Common myeloid progenitor, CD34-positive (primary cell): ENCODE results near the gene GLYR1.

Source experiments
- CTCF ChIA-PET: fragments of 350-600 bp; sonication (Branson Sonifier 250); formaldehyde crosslinking; loops from one replicate; lab custom pipeline; 2021; ENCODE audit warnings: antibody characterized with exemption; lab: Charles Lee
- POLR2A ChIA-PET: fragments of 350-600 bp; sonication (Branson Sonifier 250); formaldehyde crosslinking; loops from one replicate; lab custom pipeline; 2021; ENCODE audit warnings: antibody characterized with exemption; lab: Charles Lee
- DNase-seq, 3 donors: peaks; one replicate each; pipeline versions ENCODE4 v3.0.0 to v3.0.0-alpha.2; 2013
- H3K27ac ChIP-seq, 2 experiments: 1 replicate in 1 of 2; 2 replicates in 1 of 2; pipeline ENCODE4 v1.7.0; 2013; ENCODE audit warnings: inconsistent platforms in 2 of 2, low read length in 2 of 2, mild to moderate bottlenecking in 2 of 2, low read depth in 1 of 2, moderate library complexity in 1 of 2; ENCODE audit not compliant: severe bottlenecking in 2 of 2, insufficient read depth in 1 of 2, poor library complexity in 1 of 2
- H3K27me3 ChIP-seq, 5 experiments: replicated peaks in 2 of 5; 1 replicate in 3 of 5; 2 replicates in 2 of 5; pipeline versions ENCODE4 v1.6.1 to v1.7.0; 2013; ENCODE audit warnings: low read length in 4 of 5, mild to moderate bottlenecking in 2 of 5, moderate library complexity in 2 of 5, inconsistent platforms in 1 of 5; ENCODE audit not compliant: insufficient read depth in 5 of 5, control insufficient read depth in 4 of 5
- H3K36me3 ChIP-seq, 4 experiments: 1 replicate in 2 of 4; 2 replicates in 2 of 4; pipeline versions ENCODE4 v1.6.1 to v1.7.0; 2013; ENCODE audit warnings: low read length in 3 of 4, control low read depth in 1 of 4, mild to moderate bottlenecking in 1 of 4; ENCODE audit not compliant: control insufficient read depth in 4 of 4, insufficient read depth in 4 of 4
- H3K4me1 ChIP-seq, 4 experiments: 1 replicate in 3 of 4; 2 replicates in 1 of 4; pipeline versions ENCODE4 v1.6.1 to v1.7.1; 2013; ENCODE audit warnings: low read length in 3 of 4, mild to moderate bottlenecking in 3 of 4, control low read depth in 1 of 4, inconsistent platforms in 1 of 4, moderate library complexity in 1 of 4; ENCODE audit not compliant: control insufficient read depth in 4 of 4, insufficient read depth in 4 of 4; ENCODE audit errors: control extremely low read depth in 1 of 4
- H3K4me3 ChIP-seq, 7 experiments: 1 replicate in 4 of 7; 2 replicates in 3 of 7; pipeline versions ENCODE4 v1.5.1 to v1.7.0; 2013; ENCODE audit warnings: mild to moderate bottlenecking in 7 of 7, low read length in 6 of 7, moderate library complexity in 6 of 7, inconsistent platforms in 2 of 7, low read depth in 2 of 7, control low read depth in 1 of 7; ENCODE audit not compliant: insufficient read depth in 4 of 7, control insufficient read depth in 1 of 7; ENCODE audit errors: extremely low read depth in 1 of 7
- H3K9me3 ChIP-seq, 5 experiments: 1 replicate in 4 of 5; 2 replicates in 1 of 5; pipeline versions ENCODE4 v1.6.1 to v1.7.1; 2013; ENCODE audit warnings: low read length in 4 of 5, mild to moderate bottlenecking in 2 of 5, inconsistent platforms in 1 of 5, low read depth in 1 of 5, moderate library complexity in 1 of 5; ENCODE audit not compliant: control insufficient read depth in 4 of 5, insufficient read depth in 2 of 5; ENCODE audit errors: control extremely low read depth in 1 of 5
- WGBS: methylation state at CpG from one replicate; pipeline ENCODE4 v1.1.5; 2013; ENCODE audit not compliant: insufficient coverage; 5-methylcytosine and 5-hydroxymethylcytosine counted together

GLYR1 gene

DNA sequence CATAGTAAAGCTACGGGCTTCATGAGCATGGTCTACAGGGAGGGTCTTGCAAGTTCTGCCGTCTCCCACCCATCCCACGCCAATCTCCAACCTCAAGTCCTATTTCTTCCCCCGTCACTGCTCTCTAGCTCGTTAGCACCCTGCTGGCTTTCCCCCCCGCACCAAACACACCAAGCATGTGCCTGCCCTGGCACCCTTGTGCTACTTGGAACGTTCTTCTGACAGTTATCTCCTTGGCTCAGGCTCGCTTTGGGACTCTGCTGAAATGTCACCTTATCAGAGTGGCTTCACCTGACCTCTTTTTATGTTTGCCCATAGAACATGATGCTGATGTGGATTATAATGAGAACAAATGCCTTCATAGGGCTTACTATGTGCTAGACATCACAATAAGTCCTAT is 21.9 kb downstream of the GLYR1 start:
- no peak for DNase-seq

DNA sequence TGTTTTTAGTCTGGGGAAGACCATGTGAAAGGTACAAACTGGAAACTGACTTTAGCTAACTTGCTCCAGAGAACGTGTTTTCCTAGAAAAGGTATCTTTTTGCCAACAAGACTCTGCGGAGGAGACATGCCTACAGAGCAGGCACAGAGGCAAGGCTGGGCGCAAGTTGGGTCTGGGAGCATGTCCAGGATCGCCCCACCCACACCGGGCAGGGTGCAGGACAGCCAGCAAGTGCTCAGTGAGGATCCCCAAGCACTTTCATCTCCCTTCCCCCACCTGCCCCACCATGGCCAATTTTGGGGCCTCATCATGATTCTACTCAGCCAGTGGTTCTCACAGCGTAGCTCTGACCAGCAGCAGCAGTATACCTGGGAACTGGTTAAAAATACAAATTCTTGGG is 26.4 kb downstream of the GLYR1 start:
- Histone ChIP-seq H3K27ac (no peak overlapping the region), H3K4me3 (no peak overlapping the region), H3K4me1 (no peaks in the 10 kb centered on the region), H3K9me3 (no peaks in the 10 kb centered on the region), H3K27me3 (no peaks in the 10 kb centered on the region), H3K36me3 (peaks cover 30 to 83% (median 59%) of the 10 kb centered on the region in 4 experiments)
- POLR2A ChIA-PET, result no interaction called here
- 97% methylated on average over 6 of the region's 6 CpGs for WGBS
- DNase-seq, result no peak
- CTCF ChIA-PET, result interaction anchor here (1.0 to 1.1 kb wide), 2 partner anchors 16 to 18 kb away, joined by 3 read pairs; partner anchors contain the start of gene ROGDI

More for the DNA sequence above, 21.9 kb downstream of the GLYR1 start:
- ChIA-PET POLR2A (no interaction called here), CTCF (no interaction called here)
- no peak overlapping the region for H3K4me3 ChIP-seq
- WGBS, result 97% methylated on average over 7 of the region's 8 CpGs
- H3K9me3 ChIP-seq, result no peaks in the 10 kb centered on the region
- no peaks in the 10 kb centered on the region for H3K27me3 ChIP-seq
- peaks cover 39 to 88% (median 66%) of the 10 kb centered on the region in 4 experiments for H3K36me3 ChIP-seq
- no peaks in the 10 kb centered on the region for H3K4me1 ChIP-seq
- H3K27ac ChIP-seq, result no peak overlapping the region

DNA sequence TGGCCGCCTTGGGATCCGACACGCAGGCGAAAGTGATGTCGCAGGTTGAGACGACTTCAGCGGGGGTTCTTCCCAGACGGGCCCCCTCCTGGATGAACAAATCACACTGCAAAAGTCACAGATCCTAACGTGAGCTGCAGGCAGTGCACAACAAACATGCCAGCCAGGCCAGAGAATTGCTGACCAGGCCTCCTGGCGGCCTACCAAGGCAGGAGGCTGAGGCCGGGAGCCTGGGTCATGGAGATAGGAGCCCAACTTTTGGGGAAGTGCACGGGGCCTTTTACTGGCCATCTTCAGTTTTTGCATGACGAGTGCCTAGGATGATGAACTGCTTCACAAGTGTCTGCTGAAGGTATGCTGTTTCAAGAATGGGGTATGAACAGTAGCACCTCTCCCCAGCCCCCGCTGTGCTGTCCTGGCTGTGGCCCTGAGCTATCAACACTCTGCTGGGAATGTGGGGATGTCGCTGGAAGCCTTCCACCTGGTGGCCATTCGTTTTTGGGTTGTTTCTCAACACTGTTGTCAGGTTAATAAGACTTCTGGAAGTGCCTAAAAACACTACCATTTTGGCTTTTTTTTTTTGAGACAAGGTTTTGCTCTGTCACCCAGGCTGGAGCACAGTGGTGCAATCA is 32.4 kb downstream of the GLYR1 start:
- ChIA-PET CTCF (interaction anchor here (0.7 to 1.7 kb wide), 2 partner anchors 12 kb away, joined by 3 to 4 read pairs; partner anchors contain the start of gene ROGDI), POLR2A (no interaction called here)
- no peak for DNase-seq
- no peaks in the 10 kb centered on the region for H3K9me3 ChIP-seq
- WGBS, result 95% methylated on average over 12 of the region's 16 CpGs
- no peaks in the 10 kb centered on the region for H3K4me1 ChIP-seq
- no peaks in the 10 kb centered on the region for H3K27me3 ChIP-seq
- H3K36me3 ChIP-seq, result peaks cover 26 to 78% (median 58%) of the 10 kb centered on the region in 4 experiments
- no peak overlapping the region for H3K27ac ChIP-seq
- no peak overlapping the region for H3K4me3 ChIP-seq

DNA sequence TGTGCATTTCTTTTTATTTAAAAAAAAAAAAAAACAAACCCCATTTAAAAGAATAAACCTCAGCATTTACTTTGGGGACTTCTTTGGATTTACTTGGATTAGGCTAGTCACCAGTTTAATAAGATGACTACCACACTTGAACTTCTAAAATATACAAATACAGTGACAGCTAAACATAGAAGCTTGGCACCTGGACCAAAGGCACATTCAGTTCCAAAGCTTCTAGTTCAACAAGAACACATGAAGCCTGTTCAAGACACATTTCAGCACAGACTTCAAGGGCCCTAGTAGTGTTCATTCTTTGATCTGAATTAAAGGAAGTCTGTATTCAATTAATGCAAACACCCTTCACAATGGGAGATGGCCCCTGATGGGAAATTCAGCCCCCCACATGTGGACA is 33.0 kb downstream of the GLYR1 start:
- POLR2A ChIA-PET, result no interaction called here
- H3K36me3 ChIP-seq, result peaks cover 24 to 72% (median 57%) of the 10 kb centered on the region in 4 experiments
- H3K9me3 ChIP-seq, result no peaks in the 10 kb centered on the region
- CTCF ChIA-PET, result interaction anchor here (1.7 kb wide), 1 partner anchor 13 kb away, joined by 4 read pairs; no protein-coding TSS in a partner anchor
- H3K4me3 ChIP-seq, result no peak overlapping the region
- DNase-seq, result no peak
- H3K27me3 ChIP-seq, result no peaks in the 10 kb centered on the region
- no peaks in the 10 kb centered on the region for H3K4me1 ChIP-seq
- H3K27ac ChIP-seq, result no peak overlapping the region

DNA sequence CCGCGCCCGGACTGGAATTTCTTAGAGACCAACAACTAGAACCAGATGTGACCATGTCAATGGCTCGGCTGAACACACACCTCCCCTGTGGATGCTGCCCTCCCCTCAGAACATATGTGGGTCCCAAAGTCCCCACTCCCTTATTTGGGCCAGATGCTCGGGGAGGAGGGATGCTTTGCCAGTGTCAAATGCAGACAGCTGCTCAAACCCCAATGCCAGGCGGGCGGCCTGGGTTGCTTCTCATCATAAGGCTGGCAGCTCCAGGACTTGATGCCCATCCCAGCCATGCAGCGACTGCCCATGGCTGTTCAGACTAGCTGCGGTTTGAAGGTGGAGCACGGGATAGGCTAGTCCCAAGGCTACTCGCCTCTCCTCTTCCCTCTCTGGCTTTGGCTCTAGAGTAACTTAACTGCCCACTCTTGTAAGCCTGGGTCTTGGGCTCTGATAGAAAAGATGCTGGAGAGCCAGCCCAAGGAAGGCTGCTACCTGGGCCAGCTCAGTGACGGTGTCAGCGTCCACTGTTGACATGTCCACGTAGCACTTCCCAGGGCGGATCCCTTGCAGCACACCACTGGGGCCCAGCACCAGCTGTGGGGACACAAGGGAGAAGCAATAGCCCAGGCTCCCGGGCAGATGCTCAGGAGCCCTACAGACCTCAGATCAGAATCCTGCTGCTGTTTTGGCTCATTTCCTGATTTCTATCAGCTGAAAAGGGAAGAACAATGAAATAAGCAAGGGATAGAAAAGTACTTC is 33.7 kb downstream of the GLYR1 start:
- 97% methylated on average over 12 of the region's 16 CpGs for WGBS
- ChIA-PET POLR2A (interaction anchor here (0.6 kb wide), 1 partner anchor 175 kb away, joined by 3 read pairs; no protein-coding TSS in a partner anchor), CTCF (no interaction called here)
- H3K9me3 ChIP-seq, result no peaks in the 10 kb centered on the region
- DNase-seq, result no peak
- H3K27ac ChIP-seq, result no peak overlapping the region
- no peaks in the 10 kb centered on the region for H3K27me3 ChIP-seq
- H3K4me1 ChIP-seq, result no peaks in the 10 kb centered on the region
- H3K36me3 ChIP-seq, result peaks cover 25 to 69% (median 53%) of the 10 kb centered on the region in 4 experiments
- H3K4me3 ChIP-seq, result no peak overlapping the region

DNA sequence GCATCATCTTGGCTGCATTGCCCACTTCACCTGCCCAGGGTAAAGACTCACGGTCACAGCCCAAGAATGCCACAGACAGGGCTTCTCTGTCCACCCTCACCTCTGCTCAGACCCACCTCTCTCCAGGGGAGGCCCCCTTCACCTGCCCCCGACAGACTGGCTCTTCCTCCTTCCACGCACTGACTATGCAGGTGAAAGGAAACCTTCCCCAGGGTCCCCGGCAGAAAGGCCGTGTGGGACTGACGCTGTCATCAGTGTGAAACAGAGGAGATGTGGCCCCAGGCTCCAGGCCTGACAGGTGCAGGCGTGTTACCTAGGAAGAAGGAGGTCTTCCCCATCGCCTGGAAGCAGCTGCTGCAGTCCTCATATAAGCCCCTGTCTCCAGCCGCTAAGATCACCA is 35.3 kb downstream of the GLYR1 start:
- Histone ChIP-seq H3K27me3 (no peaks in the 10 kb centered on the region), H3K4me3 (no peak overlapping the region), H3K9me3 (no peaks in the 10 kb centered on the region), H3K27ac (no peak overlapping the region), H3K36me3 (peaks cover 25 to 69% (median 50%) of the 10 kb centered on the region in 4 experiments), H3K4me1 (no peaks in the 10 kb centered on the region)
- no peak for DNase-seq
- POLR2A ChIA-PET, result no interaction called here
- 97% methylated on average over 9 of the region's 9 CpGs for WGBS
- CTCF ChIA-PET, result no interaction called here

DNA sequence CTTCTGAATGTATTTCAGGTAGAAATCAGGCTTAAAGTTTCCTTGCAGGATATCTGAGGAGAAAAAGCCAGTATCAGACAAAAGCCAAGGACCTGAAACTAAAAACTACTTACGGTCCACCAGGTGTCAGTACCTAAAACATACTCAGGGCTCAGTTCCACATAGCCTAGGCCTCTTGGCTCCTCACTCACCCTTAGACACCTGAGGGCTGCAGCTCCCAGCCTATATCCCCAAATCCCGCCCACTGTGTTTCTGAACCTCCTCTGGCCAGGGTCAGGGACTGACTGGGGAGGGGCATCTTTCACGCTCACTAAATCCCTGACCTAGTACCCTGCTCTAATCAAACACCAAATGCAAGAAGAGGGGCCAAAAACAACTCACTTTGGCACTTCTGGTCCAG is 35.8 kb downstream of the GLYR1 start:
- POLR2A ChIA-PET, result no interaction called here
- Histone ChIP-seq H3K27me3 (no peaks in the 10 kb centered on the region), H3K4me1 (no peaks in the 10 kb centered on the region), H3K9me3 (no peaks in the 10 kb centered on the region), H3K27ac (no peak overlapping the region), H3K4me3 (no peak overlapping the region), H3K36me3 (peaks cover 25 to 73% (median 51%) of the 10 kb centered on the region in 4 experiments)
- DNase-seq, result no peak
- CTCF ChIA-PET, result no interaction called here
- WGBS, result 94% methylated on average over 2 of the region's 3 CpGs
